Endothelial cell of umbilical vein (primary cell): ENCODE measurements around the gene KCNH1. TPM values are rescaled to one million over a fixed set of nuclear protein-coding genes. Genes with fewer than 3 reads are reported as not detected.

Experiments used
- BruUV-seq: library from RNA; stranded (reverse); fragments of 400-500 nt; replicated peaks from 2 replicates; lab custom pipeline; 2021; lab: Mats Ljungman, UMichigan
- CTCF ChIA-PET: fragments of 300-600, 350-600 bp; sonication (Branson Sonifier 250); formaldehyde crosslinking; loops from one replicate; lab custom pipeline; 2021; ENCODE audit warnings: antibody characterized with exemption, inconsistent platforms; lab: Charles Lee
- POLR2A ChIA-PET: fragments of 300-600, 350-600 bp; sonication (Branson Sonifier 250); formaldehyde crosslinking; loops from one replicate; lab custom pipeline; 2021; ENCODE audit warnings: antibody characterized with exemption, inconsistent platforms; lab: Charles Lee
- DNase-seq: peaks from one replicate; pipeline ENCODE4 v3.0.0-alpha.2; 2011; ENCODE audit warnings: low read depth, low spot score
- FAIRE-seq: peaks from 2 replicates; lab custom pipeline; 2011; peaks lifted over from hg19 to GRCh38; lab: Jason Lieb, UNC
- H2AFZ ChIP-seq: 2 replicates; pipeline ENCODE4 v1.6.0; 2012; ENCODE audit warnings: low read depth, low read length, control low read depth, inconsistent platforms
- H3K27ac ChIP-seq: 2 replicates; pipeline ENCODE4 v1.5.1; 2011; ENCODE audit warnings: low read depth, mild to moderate bottlenecking, control low read depth, low read length, moderate library complexity; ENCODE audit not compliant: insufficient read depth
- H3K27me3 ChIP-seq, 2 experiments: 2 replicates each; pipeline versions ENCODE4 v1.6.0 to v1.6.1; 2011; ENCODE audit warnings: low read length in 2 of 2, mixed read lengths in 1 of 2; ENCODE audit not compliant: control insufficient read depth in 2 of 2, insufficient read depth in 2 of 2
- H3K36me3 ChIP-seq, 2 experiments: 2 replicates in 1 of 2; 3 replicates in 1 of 2; pipeline ENCODE4 v1.5.1; 2011; ENCODE audit warnings: low read length in 2 of 2, mild to moderate bottlenecking in 1 of 2, moderate library complexity in 1 of 2; ENCODE audit not compliant: control insufficient read depth in 2 of 2, insufficient read depth in 2 of 2; ENCODE audit errors: extremely low read depth in 1 of 2
- H3K4me1 ChIP-seq: 3 replicates; pipeline ENCODE4 v1.5.1; 2011; ENCODE audit warnings: mild to moderate bottlenecking, low read length; ENCODE audit not compliant: control insufficient read depth, insufficient read depth; ENCODE audit errors: extremely low read depth
- H3K4me2 ChIP-seq: 2 replicates; pipeline ENCODE4 v1.6.1; 2011; ENCODE audit warnings: low read length, control low read depth, mixed read lengths; ENCODE audit not compliant: insufficient read depth
- H3K4me3 ChIP-seq, 3 experiments: fragments of 200-600 bp in 1 of 3; sonication (generic), shearing (Covaris generic) in 1 of 3; replicated peaks in 1 of 3; 2 replicates each; pipeline ENCODE4 v1.5.1; 2011 to 2016; ENCODE audit warnings: control low read depth in 3 of 3, low read length in 3 of 3, mild to moderate bottlenecking in 2 of 3, inconsistent platforms in 1 of 3, low read depth in 1 of 3, moderate library complexity in 1 of 3; ENCODE audit not compliant: insufficient read depth in 1 of 3
- H3K79me2 ChIP-seq: 2 replicates; pipeline ENCODE4 v1.6.0; 2012; ENCODE audit warnings: low read length, inconsistent platforms; ENCODE audit not compliant: control insufficient read depth, insufficient read depth
- H3K9ac ChIP-seq: replicated peaks from 2 replicates; pipeline ENCODE3; 2011; ENCODE audit warnings: low read length, control low read depth; ENCODE audit not compliant: insufficient read depth; ENCODE audit errors: extremely low read depth
- H3K9me1 ChIP-seq: replicated peaks from 3 replicates; pipeline ENCODE4 v1.6.0; 2011; ENCODE audit warnings: mild to moderate bottlenecking, low read length; ENCODE audit not compliant: control insufficient read depth, insufficient read depth; ENCODE audit errors: extremely low read depth
- H3K9me3 ChIP-seq: replicated peaks from 2 replicates; pipeline ENCODE4 v1.5.1; 2012; ENCODE audit warnings: low read length, inconsistent platforms; ENCODE audit not compliant: control insufficient read depth, insufficient read depth
- H4K20me1 ChIP-seq: replicated peaks from 2 replicates; pipeline ENCODE3; 2011; ENCODE audit warnings: mild to moderate bottlenecking, low read length; ENCODE audit not compliant: control insufficient read depth, insufficient read depth; ENCODE audit errors: extremely low read depth
- CTCF ChIP-seq, 2 donors: IDR thresholded peaks; 1 replicate in 1 of 2; 2 replicates in 1 of 2; pipeline ENCODE4 v1.5.1; 2011; ENCODE audit warnings: low read length in 2 of 2, mild to moderate bottlenecking in 2 of 2, moderate library complexity in 2 of 2, control low read depth in 1 of 2, inconsistent platforms in 1 of 2, low read depth in 1 of 2; ENCODE audit not compliant: insufficient read depth in 1 of 2; ENCODE audit errors: extremely low read depth in 1 of 2
- EZH2 ChIP-seq: IDR thresholded peaks from 2 replicates; pipeline ENCODE4 v1.6.1; 2012; ENCODE audit warnings: borderline replicate concordance, low read depth, mild to moderate bottlenecking, moderate library complexity, low read length, inconsistent platforms; ENCODE audit not compliant: severe bottlenecking
- FOS ChIP-seq: IDR thresholded peaks from 2 replicates; pipeline ENCODE4 v1.6.1; 2011; ENCODE audit warnings: mild to moderate bottlenecking, low read length, moderate library complexity, borderline replicate concordance; ENCODE audit not compliant: insufficient read depth
- GATA2 ChIP-seq: IDR thresholded peaks from 2 replicates; pipeline ENCODE4 v1.7.0; 2011; ENCODE audit warnings: low read depth, mild to moderate bottlenecking, moderate library complexity, mixed read lengths, low read length; ENCODE audit not compliant: insufficient read length, insufficient read depth
- JUN ChIP-seq: IDR thresholded peaks from 2 replicates; pipeline ENCODE4 v1.6.1; 2011; ENCODE audit warnings: borderline replicate concordance, low read depth; ENCODE audit not compliant: insufficient read length, insufficient read depth
- MAX ChIP-seq: IDR thresholded peaks from 2 replicates; pipeline ENCODE4 v1.6.1; 2011; ENCODE audit not compliant: insufficient read depth, insufficient read length
- MYC ChIP-seq: IDR thresholded peaks from one replicate; pipeline ENCODE4 v1.6.1; 2011; ENCODE audit warnings: mild to moderate bottlenecking, low read depth, low read length
- POLR2A ChIP-seq: IDR thresholded peaks from 2 replicates; pipeline ENCODE4 v1.6.1; 2012; ENCODE audit warnings: low read depth, mild to moderate bottlenecking, control low read depth, low read length
- POLR2AphosphoS5 ChIP-seq: IDR thresholded peaks from 2 replicates; pipeline ENCODE4 v1.6.1; 2012; ENCODE audit warnings: low read depth, mild to moderate bottlenecking, control low read depth, low read length, moderate library complexity; ENCODE audit not compliant: insufficient read depth
- dilution Hi-C: fragments of 300-500 bp; cut with MboI; formaldehyde crosslinking; loops from one replicate; pipeline ENCODE4 v1.15.0; 2019; ENCODE audit warnings: low sequenced_read_pairs; ENCODE audit not compliant: extremely low pct_ligation_motif_present
- intact Hi-C: fragments of 100-400 bp; cut with micrococcal nuclease; formaldehyde crosslinking; loops from one replicate; pipeline ENCODE4 v1.10.0; 2022
- polyA plus RNA-seq, 4 experiments: library from polyadenylated mRNA; depleted of rRNA in 3 of 4; stranded (reverse) in 3 of 4; unstranded in 1 of 4; fragments of >200 nt; gene quantifications; 2 replicates each; pipeline versions ENCODE4 v1.2.1 to v1.2.3, GENCODE V29; 2011 to 2012; ENCODE audit warnings: missing spikeins in 1 of 4
- total RNA-seq: library from RNA; stranded (reverse); gene quantifications from 2 replicates; pipeline ENCODE4 v1.2.3, GENCODE V29; 2021

KCNH1 gene
- total and polyA plus RNA-seq, 2 donors (not counting 3 experiments of a cell fraction or from before 2014, with no cell fraction given) = not detected

- Histone ChIP-seq H3K9me1 (no peaks in the 10 kb centered on the region), H3K4me1 (no peaks in the 10 kb centered on the region), H2AFZ (no peak overlapping the region), H3K9ac (no peak overlapping the region), H3K36me3 (no peaks in the 10 kb centered on the region), H3K4me3 (no peak overlapping the region), H3K9me3 (no peaks in the 10 kb centered on the region), H3K27me3 (no peaks in the 10 kb centered on the region), H3K79me2 (no peaks in the 10 kb centered on the region), H3K27ac (no peak overlapping the region), H3K4me2 (no peak overlapping the region), H4K20me1 (no peaks in the 10 kb centered on the region)
- dilution Hi-C loops = no loop called here
- ChIA-PET POLR2A (no interaction called here), CTCF (no interaction called here)
- intact Hi-C loops = no loop called here
- BruUV-seq = no TSS peak
- no peak for FAIRE-seq
- DNase-seq = no peak
- TF ChIP-seq MAX = no peak
- TF ChIP-seq CTCF (IDR thresholded peaks at IDR 0.05; ENCODE audit: extremely low read depth in 1 of 2, insufficient read depth in 1 of 2, low read depth in 1 of 2, low read length in 2 of 2) = no peak
- no peak for TF ChIP-seq MYC
- TF ChIP-seq FOS = no peak
- no peak for TF ChIP-seq GATA2
- TF ChIP-seq JUN = no peak
- TF ChIP-seq POLR2AphosphoS5 = no peak
- TF ChIP-seq EZH2 = no peak
- TF ChIP-seq POLR2A = no peak
Measured at GRCh38 chr1:211092955-211093354, 41.0 kb downstream of the KCNH1 start.
